Stimulated activated CD4-positive, alpha-beta T cell treated with anti-CD3 and anti-CD28 coated beads, TNF-alpha, amount 100 ng/mL, for 1 hour (primary cell): ENCODE data around the gene COL11A2.

Source experiments
- DNase-seq, 3 donors: peaks; one replicate each; pipeline ENCODE4 v3.0.0-alpha.2; 2020; ENCODE audit warnings: low read depth in 3 of 3, low spot score in 1 of 3

COL11A2 gene

DNA sequence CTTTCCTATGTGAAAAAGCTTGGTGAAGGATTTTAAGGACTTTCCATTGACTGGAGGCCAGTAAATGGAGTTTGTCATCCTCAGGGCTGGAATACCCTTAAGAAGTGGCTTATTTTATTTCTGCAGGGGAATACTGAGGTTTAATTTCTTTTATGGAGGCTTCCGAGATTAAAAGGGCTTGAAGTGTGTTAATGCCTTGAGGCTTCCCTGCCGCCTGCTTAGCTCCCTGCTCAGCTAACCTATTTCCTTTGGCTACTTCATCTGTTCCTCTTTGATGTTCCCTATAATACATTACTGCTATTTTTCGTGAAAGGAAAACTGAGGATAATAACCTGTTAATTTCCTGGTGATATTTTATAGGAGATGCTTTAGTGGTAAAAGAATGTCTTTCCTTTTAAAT is 72.3 kb downstream of the COL11A2 start:
- DNase-seq = no peak

DNA sequence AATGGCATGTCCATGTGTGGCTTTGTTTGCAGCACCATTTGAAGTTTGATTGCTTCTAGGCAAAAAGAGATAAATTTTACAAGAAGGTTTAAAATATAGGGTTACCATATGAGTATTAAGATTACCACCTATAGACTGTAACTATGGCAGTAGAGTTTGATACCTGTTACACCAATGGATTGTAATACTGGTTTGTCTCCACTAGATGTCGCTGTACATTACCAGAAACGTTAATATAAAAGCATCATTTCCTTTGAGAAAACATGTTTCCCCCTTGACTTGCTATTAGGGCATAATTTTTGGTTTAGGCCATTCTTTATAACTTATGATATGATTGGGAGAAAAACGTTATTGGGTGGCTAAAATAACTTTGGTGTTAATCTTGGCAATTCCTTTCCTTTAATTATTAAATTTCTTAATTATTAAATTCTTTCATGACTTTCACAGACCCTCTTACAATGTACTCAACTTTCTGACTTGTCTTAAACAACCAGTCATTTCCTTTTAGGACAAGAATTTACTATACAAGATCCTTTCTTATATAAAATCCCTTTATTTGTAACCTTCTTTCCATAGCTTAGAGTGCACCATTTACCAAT is 73.6 kb downstream of the COL11A2 start:
- DNase-seq = no peak

GRCh38 chr6:33117811-33118277 is 74.4 kb downstream of the COL11A2 start:
- no peak for DNase-seq

GRCh38 chr6:33116841-33117711 is 75.2 kb downstream of the COL11A2 start:
- no peak for DNase-seq

DNA sequence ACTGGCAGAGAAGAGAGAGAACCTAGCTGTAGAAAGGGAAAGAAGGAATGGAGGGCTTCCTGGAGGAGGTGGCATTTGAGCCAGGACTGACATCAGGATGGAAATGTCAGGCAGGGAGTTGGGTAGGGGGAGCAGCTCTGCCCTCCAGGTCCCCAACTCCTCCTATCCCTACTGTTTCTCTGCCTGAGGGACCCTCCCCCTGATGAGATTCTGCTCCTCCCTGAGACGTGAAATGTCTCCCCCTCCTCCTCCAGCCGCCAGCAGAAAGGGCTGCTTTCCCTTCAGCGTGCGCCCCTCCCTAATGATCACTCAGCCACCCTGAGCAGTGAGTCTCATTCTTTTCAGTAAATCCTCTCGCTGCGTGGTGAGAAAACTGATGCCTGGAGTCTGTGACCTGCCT is 75.8 kb downstream of the COL11A2 start:
- DNase-seq = no peak

GRCh38 chr6:33114406-33114805 is 77.9 kb downstream of the COL11A2 start:
- no peak for DNase-seq

- DNase-seq = no peak
Observed at GRCh38 chr6:33113755-33114154, 78.5 kb downstream of the COL11A2 start.
